PC-9 (cell line): ENCODE measurements around the gene THNSL1. TPM values are rescaled to one million over a fixed set of nuclear protein-coding genes. Genes with fewer than 3 reads are reported as not detected.

ENCODE experiments used
- BruUV-seq: library from RNA; stranded (reverse); fragments of 400-500 nt; replicated peaks from 2 replicates; lab custom pipeline; 2021; lab: Mats Ljungman, UMichigan
- CTCF ChIA-PET: fragments of 300-600 bp; sonication (Branson Sonifier 250); formaldehyde crosslinking; loops from one replicate; lab custom pipeline; 2022; ENCODE audit warnings: antibody characterized with exemption; lab: Charles Lee
- POLR2A ChIA-PET: fragments of 300-600 bp; sonication (Branson Sonifier 250); formaldehyde crosslinking; loops from one replicate; lab custom pipeline; 2022; ENCODE audit warnings: antibody characterized with exemption; ENCODE audit not compliant: unreplicated experiment; lab: Charles Lee
- DNase-seq, 2 experiments: peaks; one replicate each; pipeline versions ENCODE4 v3.0.0 to v3.0.0-alpha.2; 2015 to 2022; ENCODE audit warnings: mixed read lengths in 1 of 2
- H2AFZ ChIP-seq: fragments of 200-600 bp; sonication (generic); 2 replicates; pipeline ENCODE4 v1.8.1; 2017; ENCODE audit warnings: antibody characterized with exemption
- H3F3A ChIP-seq: fragments of 200-600 bp; sonication (generic); 2 replicates; pipeline ENCODE4 v1.8.1; 2017; ENCODE audit warnings: antibody characterized with exemption, mild to moderate bottlenecking, low read depth; ENCODE audit not compliant: insufficient read depth
- H3K27ac ChIP-seq: fragments of 200-600 bp; sonication (generic); 2 replicates; pipeline ENCODE4 v1.6.1; 2016; ENCODE audit warnings: mixed run types
- H3K27me3 ChIP-seq: fragments of 200-600 bp; sonication (generic); 2 replicates; pipeline ENCODE4 v1.6.1; 2016; ENCODE audit warnings: low read depth, mixed run types; ENCODE audit not compliant: insufficient read depth
- H3K36me3 ChIP-seq: fragments of 200-600 bp; sonication (generic); 2 replicates; pipeline ENCODE4 v1.6.1; 2016; ENCODE audit warnings: low read depth, mixed run types
- H3K4me1 ChIP-seq: fragments of 200-600 bp; sonication (generic); replicated peaks from 2 replicates; pipeline ENCODE4 v1.6.1; 2016; ENCODE audit warnings: mixed run types; ENCODE audit not compliant: insufficient read depth
- H3K4me2 ChIP-seq: fragments of 200-600 bp; sonication (generic); 2 replicates; pipeline ENCODE4 v1.6.1; 2017; ENCODE audit warnings: mixed run types
- H3K4me3 ChIP-seq: fragments of 200-600 bp; sonication (generic); 2 replicates; pipeline ENCODE4 v1.6.1; 2016; ENCODE audit warnings: mixed run types
- H3K79me2 ChIP-seq: fragments of 200-600 bp; sonication (generic); 2 replicates; pipeline ENCODE4 v1.6.1; 2017; ENCODE audit warnings: low read depth, mixed run types
- H3K9me2 ChIP-seq: fragments of 200-600 bp; sonication (generic); 2 replicates; pipeline ENCODE4 v1.8.1; 2017; ENCODE audit warnings: mild to moderate bottlenecking; ENCODE audit not compliant: insufficient read depth
- H3K9me3 ChIP-seq: fragments of 200-600 bp; sonication (generic); 2 replicates; pipeline ENCODE4 v1.8.1; 2016; ENCODE audit warnings: low read depth; ENCODE audit not compliant: insufficient read depth
- H4K20me1 ChIP-seq: fragments of 200-600 bp; sonication (generic); 2 replicates; pipeline ENCODE4 v1.8.1; 2017; ENCODE audit not compliant: insufficient read depth
- CTCF ChIP-seq: fragments of 200-600 bp; sonication (generic); conservative IDR thresholded peaks from 2 replicates; pipeline ENCODE4 v1.6.1; 2017; ENCODE audit warnings: mixed run types, antibody characterized with exemption, mild to moderate bottlenecking, moderate library complexity
- EZH2 ChIP-seq: fragments of 200-600 bp; sonication (generic); IDR thresholded peaks from 2 replicates; pipeline ENCODE4 v1.8.0; 2017; ENCODE audit warnings: antibody characterized with exemption, low read depth
- intact Hi-C: fragments of 100-400 bp; cut with micrococcal nuclease; formaldehyde crosslinking; loops from one replicate; pipeline ENCODE4 v1.10.0; 2022; ENCODE audit not compliant: unreplicated experiment
- total RNA-seq: library from RNA; stranded (reverse); gene quantifications from 2 replicates; pipeline ENCODE4 v1.2.3, GENCODE V29; 2021

THNSL1 gene
- total RNA-seq, 1 experiment from 2014 or later: 6.8 TPM

- no peaks in the 10 kb centered on the region for H3K27me3 ChIP-seq
- H4K20me1 ChIP-seq: no peaks in the 10 kb centered on the region
- H3F3A ChIP-seq: peaks cover 34% of the 10 kb centered on the region
- H3K79me2 ChIP-seq: no peaks in the 10 kb centered on the region
- H3K4me1 ChIP-seq: peaks cover 42% of the 10 kb centered on the region
- POLR2A ChIA-PET: no interaction called here
- H3K9me3 ChIP-seq: no peaks in the 10 kb centered on the region
- intact Hi-C loops: loop anchor here (5.0 to 10.0 kb wide), 5 partner anchors 108 to 418 kb away; partner anchors contain the start of genes ARHGAP21 and PRTFDC1
- no TSS peak for BruUV-seq
- peak overlapping the region; percentile 66 for H3K4me2 ChIP-seq
- H3K27ac ChIP-seq: peak overlapping the region; percentile 89
- TF ChIP-seq CTCF: no peak
- no peak for TF ChIP-seq EZH2
- H3K4me3 ChIP-seq: no peak overlapping the region; the same call in 1 of the 2 replicates
- H2AFZ ChIP-seq: no peak overlapping the region
- CTCF ChIA-PET: interaction anchor here (0.6 kb wide), 2 partner anchors 20 to 435 kb away, joined by 4 to 14 read pairs; no protein-coding TSS in a partner anchor
- no peaks in the 10 kb centered on the region for H3K9me2 ChIP-seq
- no peaks in the 10 kb centered on the region for H3K36me3 ChIP-seq
- DNase-seq: peak; percentile 84 to 88
These were observed 43.6 kb downstream of the THNSL1 start for GRCh38 chr10:25059990-25060389.

GRCh38 chr10:25061125-25061524 lies 44.7 kb downstream of the THNSL1 start:
- Histone ChIP-seq H3K36me3 (no peaks in the 10 kb centered on the region), H3K27me3 (no peaks in the 10 kb centered on the region), H3K27ac (peak overlapping the region; percentile 89), H2AFZ (no peak overlapping the region), H3K9me2 (no peaks in the 10 kb centered on the region), H3F3A (peaks cover 34% of the 10 kb centered on the region), H4K20me1 (no peaks in the 10 kb centered on the region), H3K4me3 (no peak overlapping the region), H3K4me2 (no peak overlapping the region; the same call in 1 of the 2 replicates), H3K4me1 (peaks cover 42% of the 10 kb centered on the region), H3K79me2 (no peaks in the 10 kb centered on the region), H3K9me3 (no peaks in the 10 kb centered on the region)
- no TSS peak for BruUV-seq
- TF ChIP-seq CTCF (no peak), EZH2 (no peak)
- no peak for DNase-seq
- intact Hi-C loops: loop anchor here (5.0 to 10.0 kb wide), 5 partner anchors 109 to 419 kb away; partner anchors contain the start of genes ARHGAP21 and PRTFDC1
- ChIA-PET POLR2A (no interaction called here), CTCF (no interaction called here)

- Histone ChIP-seq H2AFZ (peak overlapping the region; percentile 81), H3K9me3 (no peaks in the 10 kb centered on the region), H3K9me2 (no peaks in the 10 kb centered on the region), H4K20me1 (no peaks in the 10 kb centered on the region), H3K4me2 (peak overlapping the region; percentile 77), H3K4me3 (peak overlapping the region; percentile 49; the same call in 1 of the 2 replicates), H3K36me3 (no peaks in the 10 kb centered on the region), H3K27ac (peak overlapping the region; percentile 89), H3F3A (peaks cover 34% of the 10 kb centered on the region), H3K4me1 (peaks cover 42% of the 10 kb centered on the region), H3K27me3 (no peaks in the 10 kb centered on the region), H3K79me2 (no peaks in the 10 kb centered on the region)
- peak in 1 of 2 experiments; percentile 54 for DNase-seq
- intact Hi-C loops: loop anchor here (1.0 to 10.0 kb wide), 6 partner anchors 46 to 420 kb away; partner anchors contain the start of genes ARHGAP21, ENKUR, PRTFDC1 and THNSL1
- TF ChIP-seq CTCF (no peak), EZH2 (no peak)
- TSS peak; percentile 60 for BruUV-seq
- ChIA-PET POLR2A (interaction anchor here (0.6 to 1.0 kb wide), 4 partner anchors 46 to 1719 kb away, joined by 3 to 9 read pairs (median 4); partner anchors contain the start of genes ENKUR and THNSL1), CTCF (no interaction called here)
These were observed 45.5 kb downstream of the THNSL1 start for GRCh38 chr10:25061711-25062449.
